Activated CD4-positive, CD25-positive, alpha-beta regulatory T cell treated with anti-CD3 and anti-CD28 coated beads, Interleukin-2, amount 50 U/mL, for 72 hours (primary cell): Measurements from ENCODE around the gene IFFO2.
"Not testable (repeated sequence)": the region's sequence is repeated elsewhere in the genome, so short reads cannot be mapped to it uniquely, and the experiment has no call there.

Experiments
- DNase-seq: peaks from one replicate; pipeline ENCODE4 v3.0.0; 2021

Gene IFFO2

DNA sequence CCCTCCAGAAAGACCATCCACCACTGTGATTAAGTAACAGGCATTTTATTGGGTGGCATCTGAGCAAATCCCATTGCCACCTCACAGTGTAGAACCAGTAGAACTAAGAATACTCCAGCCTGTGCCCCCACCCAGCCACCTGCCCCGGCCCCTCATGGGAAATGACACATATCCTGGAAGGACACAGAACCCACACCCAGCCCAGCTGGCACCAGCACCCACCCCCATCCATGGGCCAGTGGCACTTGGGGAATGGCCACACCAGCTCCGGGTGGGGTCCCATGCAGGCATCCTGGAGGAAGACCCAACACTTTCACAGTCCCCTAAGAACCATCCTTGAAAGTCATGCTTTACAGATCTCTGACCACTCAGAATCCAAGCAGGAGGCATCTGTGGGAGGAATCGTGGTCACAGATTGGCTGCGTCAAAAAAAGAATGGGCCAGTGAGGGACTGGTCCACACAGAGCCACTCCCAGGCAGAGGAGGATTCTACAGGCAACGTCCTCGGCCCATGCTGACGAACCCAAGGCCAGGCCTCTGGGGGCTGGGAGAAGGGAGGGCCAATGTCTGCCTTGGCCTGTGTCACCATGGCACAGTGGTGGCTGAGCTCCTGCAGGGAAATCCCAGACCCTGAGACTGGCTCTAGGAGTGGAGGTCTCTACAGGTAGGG lies 84.9 kb downstream of the IFFO2 start:
- no peak for DNase-seq

DNA sequence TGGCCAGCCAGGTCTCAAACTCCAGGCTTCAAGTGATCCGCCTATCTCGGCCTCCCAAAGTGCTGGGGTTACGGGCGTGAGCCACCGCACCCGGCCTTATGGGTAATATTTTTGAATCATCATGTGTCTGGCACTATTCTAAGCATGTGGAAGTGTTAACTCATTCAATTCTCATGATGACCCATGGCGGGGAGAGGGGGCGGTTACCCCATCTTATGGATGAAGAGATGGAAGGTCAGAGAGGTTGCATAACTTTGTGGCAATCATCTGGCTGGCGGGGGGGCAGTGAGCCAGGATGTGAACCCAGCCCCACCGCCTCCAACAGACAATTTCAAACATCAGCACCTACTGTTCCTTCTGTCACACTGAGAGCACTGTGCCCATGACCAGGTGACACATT lies 85.5 kb downstream of the IFFO2 start:
- no peak for DNase-seq

DNA sequence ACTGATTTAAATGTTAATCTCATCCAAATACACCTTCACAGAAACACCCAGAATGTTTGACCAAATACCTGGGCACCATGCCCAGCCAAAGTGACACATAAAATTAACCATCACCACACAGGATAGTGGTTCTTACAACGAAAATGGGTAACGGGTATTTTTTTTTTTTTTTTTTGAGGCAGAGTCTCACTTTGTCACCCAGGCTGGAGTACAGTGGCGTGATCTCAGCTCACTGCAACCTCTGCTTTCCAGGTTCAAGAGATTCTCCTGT lies 85.9 kb downstream of the IFFO2 start:
- not testable (repeated sequence) for DNase-seq

DNA sequence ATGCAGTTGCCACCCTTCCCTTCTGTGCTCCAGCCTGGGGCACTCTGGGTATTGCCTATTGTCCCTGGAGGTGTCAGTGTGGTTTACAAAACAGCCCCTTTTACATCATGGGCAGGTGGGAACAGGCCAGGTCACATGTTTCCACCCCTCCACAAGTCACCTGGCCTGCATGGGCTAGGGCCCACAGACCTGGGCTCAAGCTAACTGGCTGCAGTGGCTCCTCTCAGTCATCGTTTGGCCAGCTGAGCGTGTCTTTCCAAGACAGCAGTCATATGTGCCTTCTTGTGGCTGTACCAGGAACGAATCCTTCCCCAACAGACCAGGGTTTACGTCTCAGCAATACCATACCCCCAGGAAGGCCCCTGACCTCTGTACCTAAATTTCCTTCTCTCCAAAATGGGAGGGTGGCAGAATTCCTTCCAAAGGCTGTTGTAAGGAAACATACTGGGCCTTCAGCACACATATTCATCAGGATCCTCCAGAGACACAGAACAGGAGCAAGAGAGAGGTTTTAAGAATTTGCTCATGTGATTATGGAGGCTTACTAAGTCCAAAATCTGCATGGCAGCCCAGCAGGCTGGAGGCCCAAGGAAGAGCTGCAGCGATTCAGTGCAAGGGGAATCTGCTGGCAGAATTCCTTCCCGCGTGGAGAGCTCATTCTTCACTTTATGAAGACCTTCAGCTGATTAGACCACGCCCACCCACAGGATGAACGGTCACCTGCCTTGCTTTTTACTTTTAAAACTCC lies 86.5 kb downstream of the IFFO2 start:
- DNase-seq, result no peak

DNA sequence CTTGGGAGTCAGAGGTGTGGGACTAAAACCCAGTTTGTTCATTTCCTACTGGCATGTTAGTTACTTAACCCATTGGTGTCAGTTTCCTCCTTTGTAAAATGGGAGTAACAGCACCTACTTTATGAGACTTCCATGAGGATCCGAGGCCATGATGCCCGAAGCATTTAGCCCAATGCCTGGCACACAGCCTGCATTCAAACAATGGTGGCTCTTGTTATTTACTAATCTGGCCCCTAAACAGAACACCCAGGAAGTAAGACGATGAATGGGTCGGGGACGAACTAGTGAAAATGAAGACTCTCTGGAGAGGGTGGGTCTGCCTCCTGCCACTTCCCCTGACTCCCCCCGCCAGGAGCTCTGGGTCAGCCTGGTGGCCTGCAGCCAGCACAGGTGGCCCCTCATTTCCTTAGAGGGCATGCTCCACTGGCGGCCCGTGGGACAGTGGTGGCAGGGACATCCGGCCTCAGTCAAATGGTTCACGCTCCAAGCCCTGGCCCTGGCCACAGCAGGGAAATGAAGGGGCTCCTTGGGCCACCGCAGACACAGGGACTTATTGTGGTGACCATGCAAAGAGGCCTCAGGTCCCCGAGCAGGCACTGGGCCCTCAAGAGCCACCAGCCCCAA lies 87.6 kb downstream of the IFFO2 start:
- DNase-seq, result no peak

DNA sequence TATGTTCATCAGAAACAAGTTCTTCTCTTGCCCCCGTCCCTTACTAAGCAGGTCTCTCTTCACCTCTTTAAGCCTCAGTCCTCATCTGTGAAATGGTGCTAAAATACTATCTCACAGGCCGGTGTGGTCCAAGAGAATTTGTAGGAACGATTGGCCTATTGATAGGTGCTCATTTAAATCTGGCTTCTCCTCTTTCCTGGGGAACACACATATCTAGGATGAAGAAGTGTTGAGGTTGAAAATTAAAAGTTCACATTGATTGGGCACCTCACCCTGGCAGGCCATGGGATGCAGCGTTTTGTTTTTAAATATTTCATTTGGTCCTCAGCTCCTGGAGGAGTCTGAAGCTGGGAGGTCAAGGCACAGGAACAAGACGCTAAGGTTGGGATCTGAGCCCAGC lies 88.1 kb downstream of the IFFO2 start:
- no peak for DNase-seq

DNA sequence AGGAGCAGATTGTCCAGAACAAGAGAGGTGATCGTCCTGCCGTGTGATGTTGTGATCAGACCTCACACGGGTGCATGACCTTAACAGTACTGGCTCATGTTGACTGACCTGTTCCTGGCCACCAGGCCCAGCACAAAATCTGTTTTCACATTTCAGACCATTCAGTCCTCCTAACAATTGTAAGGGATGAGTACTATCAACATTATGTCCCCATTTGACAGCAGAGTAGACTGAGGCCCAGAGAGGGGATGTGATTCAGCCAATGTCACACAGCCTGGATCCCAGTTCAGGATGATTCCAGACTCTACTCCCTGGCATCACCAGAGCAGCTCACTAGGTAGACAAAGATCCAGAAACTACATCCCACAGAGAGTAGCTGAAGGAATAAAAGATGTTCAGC lies 89.6 kb downstream of the IFFO2 start:
- no peak for DNase-seq

DNA sequence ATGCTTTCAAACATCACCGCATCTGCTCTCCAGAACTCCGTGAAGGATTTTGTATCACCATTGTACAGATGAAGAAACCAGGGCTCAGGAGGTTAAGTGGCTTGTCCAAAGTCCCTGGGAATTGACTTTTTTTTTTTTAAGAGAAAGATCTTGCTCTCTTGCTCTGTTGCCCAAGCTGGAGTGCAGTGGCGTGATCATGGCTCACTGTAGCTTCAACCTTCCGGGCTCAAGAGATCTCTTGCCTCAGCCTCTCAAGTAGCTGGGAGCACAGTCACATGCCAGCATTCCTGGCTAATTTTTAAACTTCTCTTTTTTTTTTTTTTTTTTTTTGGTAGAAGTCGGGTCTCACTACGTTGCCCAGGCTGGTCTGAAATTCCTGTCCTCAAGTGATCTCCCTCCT lies 90.2 kb downstream of the IFFO2 start:
- no peak for DNase-seq

DNA sequence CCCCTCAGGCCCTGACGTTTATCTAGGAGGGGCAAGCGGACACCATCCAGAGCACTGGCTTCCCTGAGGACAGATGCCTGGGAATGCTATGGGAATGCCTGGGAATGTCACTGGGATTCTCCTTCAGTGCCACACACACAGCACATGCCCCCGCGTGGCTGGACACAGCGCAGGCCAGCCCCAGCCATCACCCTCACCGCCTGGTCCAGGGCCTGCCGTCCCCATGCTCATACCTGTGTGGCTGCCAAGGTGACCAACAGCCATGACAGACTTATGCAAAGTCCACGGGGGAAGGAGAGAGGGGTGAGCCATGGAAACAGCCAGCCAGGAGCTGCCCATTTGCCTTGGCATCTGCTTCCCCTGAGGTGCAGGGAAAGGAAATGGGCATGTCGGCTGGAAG lies 91.3 kb downstream of the IFFO2 start:
- DNase-seq, result no peak

DNA sequence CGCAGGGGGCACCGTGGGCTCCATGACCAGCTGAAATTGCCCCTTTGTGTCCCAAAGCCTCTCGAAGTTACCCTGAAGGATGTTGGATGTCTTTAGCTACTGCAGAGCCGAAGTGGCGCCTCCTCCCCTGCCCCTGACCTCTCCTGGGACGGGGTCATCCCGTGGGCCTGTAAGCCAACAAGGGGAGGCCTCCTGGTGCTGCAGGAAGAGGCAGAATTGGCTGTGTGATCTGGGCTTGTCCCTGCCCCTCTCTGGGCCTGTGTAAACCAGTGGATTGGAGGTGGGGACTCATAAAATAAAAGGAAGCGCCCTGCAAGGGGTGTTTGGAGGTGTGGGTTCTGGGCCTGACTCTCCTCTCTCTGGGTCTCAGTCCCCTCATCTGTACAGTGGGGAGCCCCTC lies 94.9 kb downstream of the IFFO2 start:
- no peak for DNase-seq

DNA sequence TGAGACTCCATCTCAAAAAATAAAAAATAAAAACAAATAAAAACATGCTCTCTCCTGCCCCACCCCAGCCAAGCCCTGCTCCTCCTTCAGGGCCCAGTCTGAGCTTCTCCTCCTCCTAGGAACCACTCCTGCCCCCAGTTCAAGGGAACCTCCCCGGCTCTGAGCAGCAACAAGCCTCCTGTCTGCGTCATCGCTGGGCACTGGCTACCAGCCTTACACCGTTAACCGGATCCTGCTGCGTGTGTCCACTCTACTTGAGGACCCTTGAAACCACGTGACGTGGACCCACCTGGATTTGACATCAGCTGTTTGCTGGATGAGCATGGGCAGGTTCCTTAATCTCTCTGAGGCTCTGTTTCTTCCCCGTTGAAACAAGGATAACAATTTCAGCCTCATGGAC lies 95.4 kb downstream of the IFFO2 start:
- DNase-seq, result no peak

DNA sequence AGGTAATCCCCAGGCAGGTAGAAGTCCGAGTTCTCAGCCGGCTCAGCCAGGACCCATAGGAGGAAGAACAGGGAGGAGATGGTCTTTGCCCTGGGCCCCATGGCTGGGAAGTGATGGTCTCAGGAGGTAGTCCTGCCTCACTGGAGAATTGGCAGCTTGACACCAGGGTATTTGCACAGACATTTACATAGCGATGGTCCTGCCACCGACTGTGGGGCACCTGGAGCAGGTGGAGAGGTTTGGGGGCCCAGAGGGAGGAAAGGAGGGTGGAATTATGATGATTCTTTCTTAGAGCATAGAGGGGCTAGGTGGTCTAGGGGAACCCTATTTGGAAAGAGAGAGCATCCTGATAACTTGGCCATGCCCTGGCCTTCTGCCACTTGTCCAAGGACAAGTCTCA lies 96.9 kb downstream of the IFFO2 start, which contains the start of gene TAS1R2:
TSS of gene TAS1R2 (minus strand) at position 101 of the 400 bp plus-strand sequence. CDS start at position 101, 0 bp downstream.
- DNase-seq, result no peak

DNA sequence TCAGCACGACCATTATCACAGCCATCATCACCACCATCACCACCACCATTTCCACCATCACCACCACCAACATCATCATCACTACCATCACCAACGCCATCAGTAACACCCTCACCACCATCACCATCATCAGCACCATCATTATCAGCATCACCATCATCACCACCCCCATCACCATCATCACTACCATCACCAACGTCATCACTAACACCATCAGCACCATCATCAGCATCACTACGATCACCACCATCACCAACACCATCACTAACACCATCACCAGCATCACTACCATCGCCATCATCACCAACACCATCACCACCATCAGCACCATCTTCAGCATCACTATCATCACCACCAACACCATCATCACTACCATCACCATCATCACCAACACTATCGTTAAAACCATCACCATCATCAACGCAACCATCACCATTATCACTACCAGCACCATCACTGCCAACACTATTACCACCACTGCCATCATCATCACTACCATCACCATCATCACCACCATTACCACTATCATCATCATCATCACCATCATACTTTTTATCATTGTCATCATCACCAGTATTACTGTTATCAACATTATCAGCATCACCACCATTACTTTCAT lies 98.3 kb downstream of the IFFO2 start:
- DNase-seq, result no peak

DNA sequence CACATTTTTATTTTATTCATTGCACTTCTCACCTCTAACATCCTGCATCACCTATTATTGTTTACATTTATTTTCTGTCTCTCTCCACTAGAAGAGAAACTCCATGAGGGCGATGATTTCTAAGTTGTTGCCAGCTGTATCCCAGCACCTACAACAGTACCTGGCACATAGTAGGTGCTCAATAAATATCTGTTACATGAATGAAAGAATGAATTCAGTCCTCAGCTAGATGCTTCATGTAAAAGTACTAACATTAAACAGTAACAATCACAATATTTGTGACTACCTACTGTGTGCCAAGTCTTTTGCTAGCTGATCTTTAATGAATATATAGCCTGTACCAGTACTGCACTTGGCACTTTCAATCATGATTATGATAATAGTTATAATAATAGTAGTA lies 100.0 kb downstream of the IFFO2 start:
- DNase-seq, result no peak

DNA sequence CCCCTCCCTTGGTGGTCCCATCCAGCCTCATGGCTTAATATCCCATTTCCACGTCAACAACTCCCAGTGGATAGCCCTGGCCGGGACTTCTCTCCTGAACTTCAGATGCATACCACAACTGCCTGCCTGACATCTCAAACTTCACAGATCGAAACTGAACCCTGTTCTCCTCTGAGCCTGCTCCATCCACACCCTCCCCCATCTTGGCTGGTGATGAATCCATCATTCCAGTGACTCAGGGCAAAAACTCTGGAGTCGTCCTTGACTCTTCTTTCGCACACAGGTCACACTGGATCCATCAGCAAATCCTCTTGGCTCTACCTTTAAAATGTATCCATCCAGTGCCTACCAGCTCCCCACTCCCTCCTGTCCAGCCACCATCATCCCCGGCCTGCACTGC lies 100.9 kb downstream of the IFFO2 start:
- DNase-seq, result no peak

DNA sequence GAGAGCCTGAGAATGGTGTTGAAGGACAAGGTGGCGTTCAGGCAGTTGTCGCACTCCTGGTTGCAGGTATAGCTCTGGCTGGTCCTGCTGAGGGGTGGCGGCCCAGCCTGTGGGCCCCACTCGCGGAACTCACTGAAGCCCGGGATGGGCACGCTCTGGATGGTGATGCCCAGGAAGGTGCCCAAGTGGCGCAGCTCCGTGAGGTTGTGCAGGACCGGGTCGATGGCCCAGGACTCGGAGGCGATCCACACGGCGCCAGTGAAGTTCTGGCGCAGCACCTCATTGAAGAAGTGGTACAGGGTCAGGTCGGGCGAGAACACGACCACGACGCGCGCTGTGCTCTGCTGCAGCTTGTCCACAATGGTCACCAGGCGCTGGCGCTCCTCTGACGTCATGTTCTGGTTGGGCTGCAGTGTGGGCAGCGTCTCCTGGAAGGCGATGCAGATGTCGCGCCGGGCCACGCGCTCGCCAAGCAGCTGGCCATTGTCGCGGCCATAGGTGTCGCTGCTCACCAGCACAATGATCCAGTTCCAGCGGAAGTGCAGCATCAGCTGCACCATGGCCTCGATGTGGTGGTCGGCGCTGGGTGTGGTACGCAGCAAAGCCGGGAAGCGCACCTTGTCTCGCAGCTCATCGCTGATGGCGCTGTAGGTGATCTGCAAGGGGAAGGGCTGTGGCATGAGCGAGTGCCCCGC lies 102.0 kb downstream of the IFFO2 start:
- no peak for DNase-seq
